ENCODE measurements around the gene NUDT22. TPM values are rescaled to one million over a fixed set of nuclear protein-coding genes. Genes with fewer than 3 reads are reported as not detected.

The NUDT22 gene
- total RNA-seq, 1 donor from 2014 or later = 91.9 TPM

DNA sequence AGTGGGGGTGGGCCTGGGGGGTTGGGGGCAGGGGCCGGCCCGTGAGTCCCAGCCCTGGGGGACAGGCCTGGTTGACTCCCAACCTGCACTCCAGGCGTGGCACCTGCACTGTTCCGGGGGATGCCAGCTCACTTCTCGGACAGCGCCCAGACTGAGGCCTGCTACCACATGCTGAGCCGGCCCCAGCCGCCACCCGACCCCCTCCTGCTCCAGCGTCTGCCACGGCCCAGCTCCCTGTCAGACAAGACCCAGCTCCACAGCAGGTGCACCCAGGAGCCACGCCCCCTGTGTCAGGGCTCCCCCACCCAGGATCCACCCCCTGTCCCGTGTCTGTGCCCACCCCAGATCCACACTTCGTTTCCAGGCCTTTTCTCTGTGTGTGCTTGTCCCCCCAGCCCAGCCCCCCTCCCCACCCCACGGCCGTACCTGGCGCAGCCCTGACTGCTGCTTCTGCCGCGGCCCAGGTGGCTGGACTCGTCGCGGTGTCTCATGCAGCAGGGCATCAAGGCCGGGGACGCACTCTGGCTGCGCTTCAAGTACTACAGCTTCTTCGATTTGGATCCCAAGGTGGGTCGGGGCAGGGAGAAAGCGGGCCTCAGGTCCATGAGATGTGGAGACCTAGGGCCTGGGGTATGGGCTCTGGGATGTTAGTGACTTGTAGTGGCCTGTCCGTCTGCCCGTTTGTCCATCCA, 14.7 kb upstream of the NUDT22 start:
- no peak for DNase-seq (ENCODE audit: low read depth)
- no peak for TF ChIP-seq CTCF (conservative IDR thresholded peaks at IDR 0.05; ENCODE audit: low read depth, low read length)
- H3K4me3 ChIP-seq (ENCODE audit: low read depth, low read length) = no peak overlapping the region

DNA sequence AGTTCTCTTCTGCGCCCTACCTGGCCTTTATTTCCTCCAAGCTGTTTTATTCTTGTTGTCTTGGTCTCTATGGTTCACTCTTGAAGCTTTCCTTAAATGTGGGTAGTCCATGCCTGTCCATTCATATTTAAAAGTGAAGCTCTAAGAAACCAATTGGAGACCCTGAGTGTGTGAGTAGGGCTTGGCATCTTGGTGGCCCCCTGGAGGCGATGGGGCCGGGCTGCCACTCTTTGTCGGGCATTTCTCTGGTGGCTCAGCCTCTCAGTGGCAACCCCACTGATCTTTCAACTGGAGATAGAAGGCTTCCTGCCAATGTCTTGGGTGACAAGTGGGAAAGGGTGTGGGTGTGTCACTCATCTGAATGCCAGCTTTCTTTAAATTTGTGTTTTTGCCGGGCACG, 9.2 kb upstream of the NUDT22 start:
- TF ChIP-seq CTCF (conservative IDR thresholded peaks at IDR 0.05; ENCODE audit: low read depth, low read length) = no peak
- no peak for DNase-seq (ENCODE audit: low read depth)
- no peak overlapping the region for H3K4me3 ChIP-seq (ENCODE audit: low read depth, low read length)

DNA sequence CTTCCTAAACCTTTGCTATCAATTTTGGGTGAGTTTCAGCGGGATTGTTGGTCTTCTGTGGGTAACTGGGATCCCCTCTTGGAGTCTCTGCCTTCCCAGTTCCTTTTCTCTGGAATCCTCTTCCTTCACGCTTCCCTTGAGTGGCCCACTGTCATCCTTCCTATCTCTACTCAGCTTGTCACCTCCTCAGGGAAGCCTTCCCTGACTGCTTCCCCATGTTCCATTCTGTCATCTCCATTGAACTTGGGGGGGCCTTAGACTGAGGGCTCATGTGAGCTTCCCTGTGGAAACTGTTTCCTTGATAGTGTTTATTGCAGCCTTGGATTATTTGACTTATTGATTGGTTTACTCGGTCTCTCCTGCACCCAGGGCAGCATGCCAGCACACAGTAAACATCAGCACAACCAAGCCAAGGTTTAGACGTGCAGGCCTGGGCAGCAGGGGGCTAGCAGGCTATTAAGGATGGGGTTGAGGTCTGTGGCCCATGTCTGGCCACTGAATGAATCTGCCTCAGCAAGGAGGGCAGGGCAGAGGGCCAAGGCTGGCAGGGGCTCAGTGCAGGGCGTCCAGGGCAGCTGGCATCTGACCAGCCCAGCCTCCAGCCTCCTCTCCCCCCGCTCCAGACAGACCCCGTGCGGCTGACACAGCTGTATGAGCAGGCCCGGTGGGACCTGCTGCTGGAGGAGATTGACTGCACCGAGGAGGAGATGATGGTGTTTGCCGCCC, 7.3 kb upstream of the NUDT22 start:
- DNase-seq (ENCODE audit: low read depth) = no peak

DNA sequence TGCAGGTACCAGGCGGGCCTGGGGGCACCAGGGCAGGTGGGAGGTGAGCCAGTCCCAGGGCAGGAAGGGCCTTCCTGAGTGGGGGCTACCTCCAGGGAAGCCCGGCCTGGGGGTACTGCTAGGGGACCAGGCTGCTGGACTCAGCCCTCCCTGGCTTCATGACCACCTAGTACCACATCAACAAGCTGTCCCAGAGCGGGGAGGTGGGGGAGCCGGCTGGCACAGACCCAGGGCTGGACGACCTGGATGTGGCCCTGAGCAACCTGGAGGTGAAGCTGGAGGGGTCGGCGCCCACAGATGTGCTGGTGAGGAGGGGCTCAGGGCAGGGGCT, 6.8 kb upstream of the NUDT22 start:
- DNase-seq (ENCODE audit: low read depth) = no peak
- H3K4me3 ChIP-seq (ENCODE audit: low read depth, low read length) = no peak overlapping the region
- TF ChIP-seq CTCF (conservative IDR thresholded peaks at IDR 0.05; ENCODE audit: low read depth, low read length) = no peak

More for the DNA sequence above, 7.3 kb upstream of the NUDT22 start:
- TF ChIP-seq CTCF (conservative IDR thresholded peaks at IDR 0.05; ENCODE audit: low read depth, low read length) = no peak
- no peak overlapping the region for H3K4me3 ChIP-seq (ENCODE audit: low read depth, low read length)

DNA sequence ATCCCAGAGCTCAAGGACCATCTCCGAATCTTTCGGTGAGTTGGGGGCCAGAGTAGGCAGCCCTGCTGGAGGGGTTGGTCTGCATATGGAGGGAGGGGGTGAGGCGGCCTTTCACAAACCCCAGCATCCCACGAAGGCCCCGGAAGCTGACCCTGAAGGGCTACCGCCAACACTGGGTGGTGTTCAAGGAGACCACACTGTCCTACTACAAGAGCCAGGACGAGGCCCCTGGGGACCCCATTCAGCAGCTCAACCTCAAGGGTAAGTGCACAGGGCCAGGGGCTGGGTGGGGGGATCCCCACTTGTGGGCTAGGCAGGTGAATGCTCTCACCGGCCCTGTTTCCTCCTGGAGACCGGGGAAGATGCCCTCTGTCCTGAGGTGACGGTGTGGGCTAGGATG, 6.3 kb upstream of the NUDT22 start:
- DNase-seq (ENCODE audit: low read depth) = no peak
- H3K4me3 ChIP-seq (ENCODE audit: low read depth, low read length) = no peak overlapping the region
- TF ChIP-seq CTCF (conservative IDR thresholded peaks at IDR 0.05; ENCODE audit: low read depth, low read length) = no peak

GRCh38 chr11:64220271-64220670, 5.8 kb upstream of the NUDT22 start:
- TF ChIP-seq CTCF (conservative IDR thresholded peaks at IDR 0.05; ENCODE audit: low read depth, low read length) = no peak
- no peak for DNase-seq (ENCODE audit: low read depth)
- no peak overlapping the region for H3K4me3 ChIP-seq (ENCODE audit: low read depth, low read length)

DNA sequence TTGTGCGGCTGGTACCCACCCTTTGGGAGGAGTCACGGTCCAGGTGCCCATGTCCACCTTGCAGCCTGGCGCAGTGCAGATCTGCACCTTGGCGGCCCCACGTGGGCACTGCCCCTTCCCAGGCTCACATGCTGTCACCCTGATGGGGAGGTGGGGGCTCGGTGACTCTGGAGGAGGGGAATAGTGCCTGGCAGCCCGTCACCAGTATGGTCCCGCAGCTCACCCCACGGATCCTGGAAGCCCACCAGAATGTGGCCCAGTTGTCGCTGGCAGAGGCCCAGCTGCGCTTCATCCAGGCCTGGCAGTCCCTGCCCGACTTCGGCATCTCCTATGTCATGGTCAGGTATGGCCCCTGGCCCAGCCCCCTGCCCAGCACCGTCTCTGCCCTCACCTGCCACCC, 5.3 kb upstream of the NUDT22 start:
- no peak for DNase-seq (ENCODE audit: low read depth)
- no peak for TF ChIP-seq CTCF (conservative IDR thresholded peaks at IDR 0.05; ENCODE audit: low read depth, low read length)

More for the DNA sequence above, 5.3 kb upstream of the NUDT22 start:
- no peak overlapping the region for H3K4me3 ChIP-seq (ENCODE audit: low read depth, low read length)

Measured in epithelial cell of proximal tubule (primary cell).